Prostate gland (tissue), 2 donors: ENCODE data around the gene RAB33A.

Experiments
- CTCF ChIP-seq, 4 experiments: fragments of 200-600 bp in 2 of 4; fragments of 450-650 bp in 2 of 4; sonication (generic) in 2 of 4; IDR thresholded peaks; 1 replicate in 3 of 4; 2 replicates in 1 of 4; pipeline ENCODE4 v1.5.1; 2016 to 2019; ENCODE audit warnings: antibody characterized with exemption in 4 of 4, mild to moderate bottlenecking in 2 of 4, moderate library complexity in 2 of 4
- POLR2A ChIP-seq: fragments of 450-650 bp; IDR thresholded peaks from one replicate; pipeline ENCODE4 v1.6.1; 2016; ENCODE audit warnings: antibody characterized with exemption, mild to moderate bottlenecking
- POLR2AphosphoS5 ChIP-seq: sonication (generic); formaldehyde crosslinking; IDR thresholded peaks from one replicate; pipeline ENCODE4 v1.6.1; 2017; ENCODE audit warnings: antibody characterized with exemption

- TF ChIP-seq POLR2AphosphoS5 = no peak
- no peak for TF ChIP-seq CTCF (IDR thresholded peaks at IDR 0.05)
- no peak for TF ChIP-seq POLR2A
Measured at GRCh38 chrX:130171446-130172126, at the start of gene RAB33A.
